ENCODE data around the gene MAGEF1.

- TF ChIP-seq POLR2AphosphoS5 (IDR thresholded peaks at IDR 0.05) (no peak), POLR2A (IDR thresholded peaks at IDR 0.05) (no peak), CTCF (IDR thresholded peaks at IDR 0.05) (no peak)
These were observed 26.2 kb downstream of the MAGEF1 start for GRCh38 chr3:184685646-184686045.

All from transverse colon (tissue), 4 donors.